Erythroblast (primary cell): ENCODE data around the gene GH1.
"Not testable (repeated sequence)": the region's sequence is repeated elsewhere in the genome, so short reads cannot be mapped to it uniquely, and the experiment has no call there.

ENCODE experiments used
- GATA1 ChIP-seq: IDR thresholded peaks from 2 replicates; pipeline ENCODE4 v1.6.1; 2011; ENCODE audit warnings: low read depth, mild to moderate bottlenecking, control low read depth, low read length, moderate library complexity
- POLR2A ChIP-seq: IDR thresholded peaks from 2 replicates; pipeline ENCODE4 v1.6.1; 2011; ENCODE audit warnings: mild to moderate bottlenecking, low read length

GRCh38 chr17:63920050-63920449, 1.4 kb upstream of the GH1 start:
- not testable (repeated sequence) for TF ChIP-seq POLR2A, GATA1
